GM18508 (cell line): ENCODE measurements around the gene FIGNL2.

Experiments
- ATAC-seq: cut with Tn5 transposase; IDR thresholded peaks from one replicate; pipeline ENCODE4 v1.9.1; 2021; ENCODE audit warnings: moderate number of reproducible peaks; ENCODE audit not compliant: insufficient read depth, unreplicated experiment

Gene FIGNL2

DNA sequence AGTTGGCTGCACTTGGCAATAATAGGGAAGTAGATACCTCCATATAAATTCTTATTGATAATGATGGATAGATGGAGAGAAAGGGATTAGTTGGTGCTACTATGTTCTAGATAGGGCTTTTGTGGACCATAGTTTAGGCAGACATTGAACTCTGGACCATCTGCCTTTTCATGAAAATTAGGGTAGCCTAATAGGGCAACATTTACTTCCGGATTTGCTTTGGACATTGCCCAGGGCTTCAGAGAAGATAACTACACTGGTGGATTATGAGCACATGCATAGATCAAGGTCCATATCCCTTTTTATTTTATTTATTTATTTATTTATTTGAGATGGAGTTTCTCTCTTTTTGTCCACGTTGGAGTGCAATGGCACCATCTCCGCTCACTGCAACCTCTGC, 70.5 kb downstream of the FIGNL2 start:
- no peak for ATAC-seq

DNA sequence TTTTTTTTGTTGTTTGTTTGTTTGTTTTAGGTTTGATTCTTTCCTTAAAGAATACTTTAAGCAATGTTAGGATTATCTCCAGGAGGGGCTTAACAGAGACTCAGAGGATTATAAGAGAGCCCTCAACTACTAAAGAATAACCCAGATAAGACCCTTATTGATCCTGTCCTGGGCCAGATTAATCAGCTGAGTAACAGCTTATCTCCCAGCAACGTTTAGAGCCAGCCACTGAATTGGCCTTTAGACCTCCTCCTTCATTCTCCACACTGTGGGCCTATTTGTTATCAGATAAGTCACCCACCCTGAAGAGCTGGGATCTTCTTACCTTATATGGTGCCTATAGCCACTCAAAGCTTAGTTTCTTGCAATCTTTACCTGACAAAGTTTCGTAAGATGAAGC, 71.1 kb downstream of the FIGNL2 start:
- no peak for ATAC-seq

DNA sequence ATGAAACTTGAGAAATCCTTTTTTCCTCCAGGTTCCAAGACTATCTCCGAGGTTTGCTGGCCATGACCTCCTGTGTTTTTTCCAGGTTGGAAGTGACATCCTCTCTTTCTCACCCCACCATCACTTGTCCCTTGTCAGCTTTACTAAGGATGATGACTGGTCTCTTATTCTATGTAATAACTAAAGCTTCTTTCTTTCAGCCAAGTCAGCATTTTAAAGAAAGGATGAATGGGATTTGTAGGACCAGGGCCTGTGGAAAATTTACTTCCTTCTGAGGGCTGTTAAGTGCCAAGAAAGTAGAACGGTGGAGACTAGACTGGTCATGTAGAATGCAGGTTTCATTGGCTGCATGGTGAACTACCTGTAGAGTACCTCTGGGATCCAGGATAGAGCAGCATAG, 73.6 kb downstream of the FIGNL2 start:
- ATAC-seq = no peak

DNA sequence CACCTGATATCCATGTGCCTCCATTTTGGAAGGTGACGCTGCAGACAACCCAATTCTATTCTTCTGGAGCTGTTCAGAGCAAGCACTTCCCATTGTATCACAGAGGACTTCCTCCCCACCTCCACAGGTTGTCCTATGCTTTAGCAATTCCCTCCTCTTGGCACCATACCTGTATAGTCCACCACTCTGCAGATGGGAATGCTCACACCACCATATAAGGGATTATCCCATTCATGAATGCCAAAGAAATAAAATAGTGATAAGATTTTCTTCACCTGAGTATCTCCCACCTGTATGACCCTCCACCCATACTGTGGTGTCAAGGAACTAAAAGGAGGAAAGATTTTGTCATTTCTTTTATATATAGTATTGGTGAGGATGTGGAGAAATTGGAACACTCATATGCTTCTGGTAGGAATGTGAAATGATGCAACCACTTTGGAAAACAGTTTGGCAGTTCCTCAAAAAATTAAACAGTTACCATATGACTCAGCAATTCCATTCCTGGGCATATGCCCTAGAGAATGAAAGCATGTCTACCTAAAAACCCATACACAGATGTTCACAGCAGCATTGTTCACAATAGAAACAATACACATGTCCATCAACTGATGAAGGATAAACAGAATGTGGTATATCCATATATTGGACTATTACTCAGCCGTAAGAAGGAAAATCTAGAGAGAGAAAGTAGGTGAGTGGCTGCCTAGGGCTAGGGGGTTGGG, 75.2 kb downstream of the FIGNL2 start:
- ATAC-seq = no peak

DNA sequence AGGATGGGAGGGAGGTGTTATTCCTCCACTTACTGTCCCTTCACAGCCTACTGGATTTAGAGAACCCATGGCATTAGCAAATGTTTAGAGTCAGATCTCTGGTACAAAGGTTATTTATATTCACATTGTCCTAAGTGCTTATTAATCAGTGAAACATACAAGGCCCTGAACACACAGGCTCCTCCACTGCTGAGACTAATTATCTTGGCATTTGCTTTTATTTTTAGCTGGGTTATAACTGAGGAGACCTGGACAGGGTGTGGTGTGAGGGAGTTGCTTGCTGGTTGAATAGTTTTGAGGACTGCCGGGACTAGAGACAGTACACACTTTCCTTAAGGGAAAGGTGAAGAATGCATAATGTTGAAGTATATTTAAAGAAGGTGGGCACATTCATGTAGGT, 77.5 kb downstream of the FIGNL2 start:
- ATAC-seq = no peak
